GM19452 (cell line): ENCODE measurements around the gene TTC34.

ENCODE experiments used
- ATAC-seq: cut with Tn5 transposase; IDR thresholded peaks from one replicate; pipeline ENCODE4 v1.9.1; 2021; ENCODE audit not compliant: unreplicated experiment

The TTC34 gene

DNA sequence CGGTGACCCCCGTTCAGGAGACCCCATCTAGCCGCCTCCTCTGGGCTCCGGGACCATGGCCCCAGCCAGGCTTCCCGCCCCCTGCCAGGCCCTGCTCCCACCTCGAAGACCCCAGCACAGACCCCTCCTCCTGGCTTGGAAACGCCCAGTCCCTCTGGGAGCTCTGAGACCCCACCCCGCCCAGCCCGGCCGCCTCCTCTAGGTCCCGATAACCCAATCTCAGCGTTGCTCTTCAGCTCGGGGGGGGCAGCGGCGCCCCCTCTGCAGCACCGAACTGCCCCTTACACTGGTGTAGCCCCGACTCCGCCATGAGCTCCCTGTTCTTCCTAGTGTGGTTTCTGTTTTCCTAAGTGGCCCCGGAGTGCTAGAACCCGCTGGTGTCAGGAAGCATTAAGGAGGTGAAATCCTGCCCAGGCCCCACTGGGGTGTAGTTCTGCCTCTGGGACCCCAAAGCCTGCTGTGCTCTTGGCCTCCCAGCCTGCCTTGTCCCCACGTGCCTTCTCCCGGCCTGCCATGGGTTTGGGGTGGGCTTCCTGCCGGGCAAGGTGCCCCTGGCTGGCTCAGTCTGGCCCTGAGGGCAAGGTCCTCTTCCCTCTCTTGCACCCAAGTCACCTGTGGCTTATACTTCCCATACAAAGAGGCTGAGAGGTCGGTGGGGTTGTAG lies 157.9 kb downstream of the TTC34 start:
- peak; percentile 3 for ATAC-seq

DNA sequence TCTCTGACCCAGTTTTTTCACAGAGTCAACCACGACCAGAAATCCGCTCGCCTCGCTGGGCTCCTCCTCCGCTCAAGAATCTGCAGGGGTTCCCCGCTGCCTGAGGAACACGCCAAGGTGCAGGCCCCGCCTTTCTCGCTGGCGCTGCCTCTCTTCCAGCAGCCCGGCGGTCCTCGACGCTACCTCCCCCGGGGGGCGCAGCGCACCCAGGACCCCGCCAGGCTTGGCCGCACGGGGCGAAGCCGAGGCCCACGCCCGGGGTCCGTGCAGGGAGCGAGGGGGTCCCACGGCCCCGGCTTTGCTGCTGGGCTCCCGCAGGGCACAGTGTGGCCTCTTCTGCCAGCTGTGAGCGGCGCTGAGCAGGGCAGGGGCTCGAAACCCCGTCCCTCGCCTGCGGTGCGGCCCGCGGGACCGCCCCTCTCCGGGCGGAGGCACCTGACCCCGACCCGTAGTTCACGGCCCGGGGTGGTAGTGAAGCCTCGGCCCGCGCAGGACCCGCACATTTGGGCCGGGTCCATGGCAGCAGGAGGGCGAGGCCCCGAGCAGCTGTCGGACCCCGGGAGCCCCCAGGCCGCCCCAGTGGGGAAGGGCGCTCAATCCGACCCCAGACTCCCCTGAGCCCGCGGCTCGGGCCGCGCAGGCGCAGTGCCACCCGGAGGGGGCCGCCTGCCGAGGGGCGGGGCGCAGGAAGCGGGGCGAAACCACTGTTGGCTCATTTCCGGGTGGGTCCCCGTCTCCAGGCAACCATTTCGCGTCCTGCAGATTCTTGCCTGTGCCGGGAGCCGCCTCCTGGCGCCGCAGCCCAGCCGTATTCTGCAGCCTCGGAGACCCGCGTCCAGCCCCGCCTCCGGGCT lies 158.7 kb downstream of the TTC34 start:
- ATAC-seq, result peak; percentile 83

- ATAC-seq, result no peak
These were observed 159.3 kb downstream of the TTC34 start for GRCh38 chr1:2642131-2642559.

- ATAC-seq, result no peak
These were observed 159.9 kb downstream of the TTC34 start for GRCh38 chr1:2641381-2642130.

GRCh38 chr1:2640626-2641025 lies 160.9 kb downstream of the TTC34 start:
- no peak for ATAC-seq

- no peak for ATAC-seq
These were observed 161.6 kb downstream of the TTC34 start for GRCh38 chr1:2639607-2640521.

DNA sequence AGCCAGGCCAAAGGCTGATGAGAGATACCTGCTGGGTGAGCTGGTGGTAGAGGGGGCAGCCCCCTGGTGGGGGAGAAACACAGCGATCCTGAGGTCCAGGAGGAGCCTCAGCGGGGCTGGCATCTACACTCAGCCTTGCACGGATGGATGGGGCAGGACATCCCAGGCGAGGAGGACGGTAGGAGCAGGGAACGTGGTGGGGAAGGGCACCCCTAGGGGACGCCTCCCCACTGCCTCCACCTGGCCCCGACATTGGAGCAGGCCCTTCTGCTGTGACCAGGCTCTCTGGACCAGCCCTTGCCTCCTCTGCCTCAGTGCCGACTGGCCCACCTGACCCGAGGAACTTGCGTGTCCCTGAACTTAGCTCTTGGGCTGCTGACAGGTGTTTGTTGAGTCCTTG lies 162.3 kb downstream of the TTC34 start:
- ATAC-seq, result no peak

- no peak for ATAC-seq
These were observed 162.9 kb downstream of the TTC34 start for GRCh38 chr1:2638466-2639115.

GRCh38 chr1:2637442-2638145 lies 163.9 kb downstream of the TTC34 start:
- no peak for ATAC-seq

DNA sequence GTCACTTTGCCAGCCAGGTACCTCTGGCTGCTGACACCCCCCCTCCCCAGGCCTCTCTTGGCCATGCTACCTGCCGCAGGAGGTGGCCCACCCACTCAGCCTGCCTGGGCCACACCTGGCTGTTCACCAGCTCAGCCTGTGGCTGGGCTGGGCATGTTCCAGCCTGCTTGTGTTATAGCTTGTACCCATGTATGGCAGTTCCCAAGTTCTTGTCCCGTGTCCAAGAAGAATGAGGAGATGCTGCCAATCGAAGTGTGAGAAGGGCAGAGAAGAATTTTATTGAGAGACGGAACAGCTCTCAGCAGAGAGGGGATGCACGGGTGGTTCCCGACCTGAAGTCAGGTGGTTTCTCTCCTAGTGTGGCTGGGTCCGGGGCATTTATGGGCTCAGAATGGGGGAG lies 164.8 kb downstream of the TTC34 start:
- no peak for ATAC-seq

DNA sequence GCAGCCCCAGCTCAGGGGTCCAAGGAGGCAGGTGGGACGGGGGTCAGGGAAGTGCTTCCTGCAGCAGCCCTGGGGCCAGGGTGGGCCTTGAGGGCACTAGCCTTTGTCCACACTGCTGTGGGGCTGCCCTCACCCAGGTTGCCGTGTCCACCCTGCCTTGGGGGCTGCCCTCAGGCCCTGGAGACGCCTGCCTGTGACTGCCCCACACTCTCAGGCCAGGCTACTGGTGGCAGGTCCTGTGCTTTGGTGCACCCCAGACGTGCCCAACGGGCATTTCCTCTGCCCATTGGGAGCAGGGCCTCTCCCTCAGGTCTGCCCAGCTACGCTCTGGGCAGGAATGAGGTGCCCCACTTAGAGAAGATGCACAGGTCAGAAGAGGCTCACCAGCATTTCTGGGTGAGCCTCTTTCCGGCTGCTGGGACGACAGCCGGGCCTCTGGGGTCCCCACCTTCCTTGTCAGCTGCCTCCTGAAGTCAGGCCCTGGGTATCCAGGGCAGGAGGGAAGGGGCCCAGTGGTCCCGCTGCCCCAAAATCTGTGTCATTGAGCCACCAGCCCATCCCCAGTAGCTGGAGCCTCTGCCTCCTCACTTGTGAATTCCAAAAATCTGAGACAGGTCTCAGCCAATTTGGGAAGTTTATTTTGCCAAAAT lies 166.0 kb downstream of the TTC34 start:
- ATAC-seq, result no peak

DNA sequence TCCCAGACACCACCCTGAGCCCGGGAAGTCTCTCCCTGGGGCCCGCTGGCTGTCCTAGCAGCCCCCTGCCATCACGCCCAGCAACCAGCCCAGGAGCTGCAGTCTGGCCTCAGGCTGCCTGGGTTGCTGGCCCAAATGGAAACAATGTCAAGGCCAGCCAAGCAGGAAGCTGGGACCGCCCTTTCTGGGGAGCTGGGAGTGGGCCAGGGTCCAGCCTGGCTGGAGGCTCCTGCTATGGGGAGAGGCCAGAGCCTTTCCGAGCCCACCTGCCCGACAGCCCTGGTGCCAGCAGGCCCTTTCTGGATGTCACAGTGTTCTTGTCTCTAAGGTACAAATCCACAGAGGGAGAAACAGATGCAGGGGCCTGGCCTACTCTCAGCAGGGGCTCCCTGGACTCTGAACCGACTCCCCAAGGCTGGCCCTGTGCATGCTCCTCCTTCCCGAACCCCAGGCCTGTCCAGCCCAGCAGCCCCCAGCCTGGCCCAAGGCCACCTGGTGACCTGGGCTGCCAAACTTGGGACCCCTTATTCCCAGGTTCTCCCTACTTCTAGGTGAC lies 167.5 kb downstream of the TTC34 start:
- ATAC-seq, result no peak

GRCh38 chr1:2633366-2633935 lies 168.0 kb downstream of the TTC34 start:
- ATAC-seq, result no peak

- ATAC-seq, result no peak
These were observed 168.7 kb downstream of the TTC34 start, which contains the start of gene MMEL1 for GRCh38 chr1:2632561-2633361. Gene MMEL1 (minus strand): TSS chr1:2633016. CDS start chr1:2629484, 3,532 bp downstream.

GRCh38 chr1:2632051-2632430 lies 169.5 kb downstream of the TTC34 start:
- ATAC-seq, result no peak

DNA sequence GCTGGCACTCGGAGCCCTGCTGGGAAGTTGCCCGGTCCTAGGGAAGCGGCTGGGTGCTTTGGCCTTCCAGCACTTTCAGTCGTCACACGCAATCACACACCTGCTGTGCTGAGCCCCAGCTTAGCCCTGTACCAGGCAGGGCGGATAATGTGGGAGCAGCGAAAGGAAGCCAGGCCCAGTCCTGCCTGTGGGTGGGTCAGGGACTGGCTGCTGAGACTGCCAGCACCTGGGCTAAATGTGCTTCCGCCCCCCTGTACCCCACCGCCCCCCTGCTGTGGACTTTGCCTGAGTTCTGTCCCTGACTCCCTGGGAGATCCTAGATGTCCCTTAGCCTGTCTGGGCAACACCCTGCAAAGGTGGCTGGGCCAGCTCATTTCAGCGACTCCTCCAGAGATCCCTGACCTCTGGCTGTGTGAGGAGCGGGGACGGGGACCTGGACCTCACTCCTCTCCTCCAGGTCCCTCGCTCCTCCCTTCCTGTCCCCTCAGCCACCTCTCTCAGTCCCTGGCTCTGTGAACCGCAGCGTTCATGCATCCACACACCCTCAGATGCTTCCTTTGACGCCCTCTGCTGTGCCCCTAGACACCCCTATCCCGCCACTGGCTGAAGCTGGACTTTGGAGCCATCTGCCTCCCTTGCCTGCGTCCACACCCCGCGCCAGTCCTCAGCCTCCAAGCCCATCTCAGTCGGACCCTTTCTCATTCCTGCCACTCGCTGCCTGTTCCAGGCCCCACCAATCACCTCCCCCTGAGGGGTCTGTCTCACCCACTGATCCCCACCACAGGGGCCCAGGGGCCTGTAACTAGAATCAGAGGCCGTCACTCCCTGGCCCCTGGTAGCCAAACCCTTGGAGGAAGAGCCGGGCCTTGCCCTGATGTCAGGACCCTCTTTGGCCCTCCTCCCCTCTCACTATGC lies 170.1 kb downstream of the TTC34 start:
- no peak for ATAC-seq
